H9 (cell line): ENCODE data around the gene FXN. TPM values are rescaled to one million over a fixed set of nuclear protein-coding genes. Genes with fewer than 3 reads are reported as not detected.

Experiments used
- DNase-seq: peaks from one replicate; pipeline ENCODE4 v3.0.0-alpha.2; 2017
- H2AFZ ChIP-seq: one replicate; pipeline ENCODE4 v1.6.1; 2013; ENCODE audit warnings: mild to moderate bottlenecking, low read length, control low read depth, moderate library complexity
- H2AK5ac ChIP-seq: 2 replicates; pipeline ENCODE4 v1.6.1; 2013; ENCODE audit warnings: low read length, control low read depth, mixed read lengths; ENCODE audit not compliant: insufficient read length
- H2BK120ac ChIP-seq: one replicate; pipeline ENCODE4 v1.6.1; 2013; ENCODE audit warnings: low read depth, mild to moderate bottlenecking, low read length, control low read depth, inconsistent platforms; ENCODE audit not compliant: poor library complexity, severe bottlenecking
- H2BK12ac ChIP-seq: 2 replicates; pipeline ENCODE4 v1.6.1; 2013; ENCODE audit warnings: low read length, control low read depth, mixed read lengths, low read depth; ENCODE audit not compliant: insufficient read length
- H2BK15ac ChIP-seq: 2 replicates; pipeline ENCODE4 v1.6.1; 2013; ENCODE audit warnings: low read depth, low read length, control low read depth
- H2BK20ac ChIP-seq: one replicate; pipeline ENCODE4 v1.6.1; 2013; ENCODE audit warnings: low read depth, mild to moderate bottlenecking, low read length, control low read depth, inconsistent platforms; ENCODE audit not compliant: poor library complexity, severe bottlenecking
- H2BK5ac ChIP-seq: 2 replicates; pipeline ENCODE4 v1.6.1; 2013; ENCODE audit warnings: low read length, control low read depth, mixed read lengths; ENCODE audit not compliant: insufficient read length
- H3K14ac ChIP-seq: 2 replicates; pipeline ENCODE4 v1.6.1; 2013; ENCODE audit warnings: low read length, control low read depth; ENCODE audit not compliant: insufficient read depth
- H3K18ac ChIP-seq: 2 replicates; pipeline ENCODE4 v1.6.1; 2013; ENCODE audit warnings: low read depth, mild to moderate bottlenecking, mixed read lengths, low read length, control low read depth; ENCODE audit not compliant: insufficient read length
- H3K23ac ChIP-seq: 2 replicates; pipeline ENCODE4 v1.6.1; 2013; ENCODE audit warnings: low read length, control low read depth, mixed read lengths, low read depth; ENCODE audit not compliant: insufficient read length
- H3K23me2 ChIP-seq: 2 replicates; pipeline ENCODE4 v1.6.1; 2013; ENCODE audit warnings: low read depth, mild to moderate bottlenecking, mixed read lengths, low read length, control low read depth; ENCODE audit not compliant: insufficient read length, poor library complexity, severe bottlenecking
- H3K27ac ChIP-seq: 2 replicates; pipeline ENCODE4 v1.5.1; 2013; ENCODE audit warnings: low read length, control low read depth, mixed read lengths, low read depth; ENCODE audit not compliant: insufficient read length
- H3K27me3 ChIP-seq: 2 replicates; pipeline ENCODE4 v1.6.1; 2013; ENCODE audit warnings: low read length, control low read depth, inconsistent platforms; ENCODE audit not compliant: insufficient read depth
- H3K4ac ChIP-seq: 2 replicates; pipeline ENCODE4 v1.6.1; 2013; ENCODE audit warnings: low read depth, mild to moderate bottlenecking, control low read depth, inconsistent platforms, low read length, moderate library complexity
- H3K4me1 ChIP-seq: 2 replicates; pipeline ENCODE4 v1.6.1; 2013; ENCODE audit warnings: low read length, control low read depth, inconsistent platforms; ENCODE audit not compliant: insufficient read depth
- H3K4me2 ChIP-seq: 2 replicates; pipeline ENCODE4 v1.6.1; 2013; ENCODE audit warnings: low read length, control low read depth, mixed read lengths; ENCODE audit not compliant: insufficient read length, insufficient read depth
- H3K56ac ChIP-seq: 2 replicates; pipeline ENCODE4 v1.6.1; 2013; ENCODE audit warnings: low read depth, mild to moderate bottlenecking, mixed read lengths, low read length, control low read depth; ENCODE audit not compliant: insufficient read length
- H3K79me1 ChIP-seq: 2 replicates; pipeline ENCODE4 v1.6.1; 2013; ENCODE audit warnings: low read depth, mild to moderate bottlenecking, moderate library complexity, low read length, control low read depth, inconsistent platforms; ENCODE audit not compliant: insufficient read depth, poor library complexity, severe bottlenecking
- H3K79me2 ChIP-seq: 2 replicates; pipeline ENCODE4 v1.6.1; 2013; ENCODE audit warnings: low read length, control low read depth, inconsistent platforms; ENCODE audit not compliant: insufficient read depth
- H3K9ac ChIP-seq: 2 replicates; pipeline ENCODE4 v1.6.1; 2013; ENCODE audit warnings: low read length, control low read depth, mixed read lengths; ENCODE audit not compliant: insufficient read length; ENCODE audit errors: extremely low read depth
- H3K9me3 ChIP-seq: one replicate; pipeline ENCODE4 v1.6.1; 2013; ENCODE audit warnings: low read depth, low read length, inconsistent platforms; ENCODE audit not compliant: control insufficient read depth
- H3T11ph ChIP-seq: one replicate; pipeline ENCODE4 v1.6.1; 2013; ENCODE audit warnings: mild to moderate bottlenecking, low read length, control low read depth, inconsistent platforms
- H4K20me1 ChIP-seq: one replicate; pipeline ENCODE4 v1.6.1; 2013; ENCODE audit not compliant: control insufficient read depth, insufficient read length, insufficient read depth
- H4K5ac ChIP-seq: 2 replicates; pipeline ENCODE4 v1.6.1; 2013; ENCODE audit warnings: low read depth, mild to moderate bottlenecking, mixed read lengths, low read length, control low read depth; ENCODE audit not compliant: insufficient read length
- H4K8ac ChIP-seq: replicated peaks from 2 replicates; pipeline ENCODE4 v1.6.1; 2013; ENCODE audit warnings: low read length, control low read depth, mixed read lengths, low read depth; ENCODE audit not compliant: insufficient read length
- H4K91ac ChIP-seq: 2 replicates; pipeline ENCODE4 v1.6.1; 2013; ENCODE audit warnings: low read depth, mild to moderate bottlenecking, moderate library complexity, mixed read lengths, low read length, control low read depth; ENCODE audit not compliant: insufficient read length
- H3K27ac Mint-ChIP-seq, 3 experiments: 2 replicates in 2 of 3; 3 replicates in 1 of 3; pipeline ENCODE4 v1.8.0; 2020 to 2021; ENCODE audit warnings: mixed read lengths in 3 of 3, mild to moderate bottlenecking in 1 of 3, moderate library complexity in 1 of 3
- H3K27me3 Mint-ChIP-seq: 2 replicates; pipeline ENCODE4 v1.8.0; 2021; ENCODE audit warnings: low read depth, mild to moderate bottlenecking, moderate library complexity, mixed read lengths
- H3K36me3 Mint-ChIP-seq, 3 experiments: 2 replicates in 2 of 3; 3 replicates in 1 of 3; pipeline ENCODE4 v1.8.0; 2020 to 2021; ENCODE audit warnings: low read depth in 3 of 3, mixed read lengths in 3 of 3; ENCODE audit not compliant: insufficient read depth in 1 of 3
- H3K4me1 Mint-ChIP-seq, 2 experiments: 2 replicates each; pipeline ENCODE4 v1.8.0; 2020; ENCODE audit warnings: mixed read lengths in 2 of 2
- H3K4me3 Mint-ChIP-seq, 2 experiments: 2 replicates in 1 of 2; 3 replicates in 1 of 2; pipeline ENCODE4 v1.8.0; 2020 to 2021; ENCODE audit warnings: mild to moderate bottlenecking in 2 of 2, mixed read lengths in 2 of 2, moderate library complexity in 1 of 2
- H3K9me3 Mint-ChIP-seq, 2 experiments: 2 replicates in 1 of 2; 3 replicates in 1 of 2; pipeline ENCODE4 v1.8.0; 2020; ENCODE audit warnings: mild to moderate bottlenecking in 2 of 2, mixed read lengths in 2 of 2, moderate library complexity in 1 of 2
- CTCF ChIP-seq: fragments of 200-600 bp; sonication (generic); conservative IDR thresholded peaks from 3 replicates; pipeline ENCODE4 v1.8.0; 2021; ENCODE audit warnings: antibody characterized with exemption, mild to moderate bottlenecking
- WGBS: extraction: QIAGEN DNeasy Blood & Tissue Kit; methylation state at CpG from one replicate; pipeline ENCODE4 v1.1.7; 2013; ENCODE audit warnings: missing lambda C conversion rate, low lambda C conversion rate, mixed read lengths; ENCODE audit not compliant: insufficient read length; ENCODE audit errors: extremely low coverage; 5-methylcytosine and 5-hydroxymethylcytosine counted together
- total RNA-seq: library from RNA; stranded (reverse); gene quantifications from 2 replicates; pipeline ENCODE4 v1.2.1, GENCODE V29; 2021

Gene FXN
- total RNA-seq, 1 experiment from 2014 or later, result 34.4 TPM

GRCh38 chr9:69056191-69056815 is 20.8 kb downstream of the FXN start:
- H3K27ac Mint-ChIP-seq, result peak overlapping the region; percentile 11 to 90 (median 87); a peak in 4 of 7 replicates

More at GRCh38 chr9:69056191-69056815, 20.8 kb downstream of the FXN start:
- no peak overlapping the region for H3K56ac ChIP-seq
- no peak overlapping the region for H2AFZ ChIP-seq
- Mint-ChIP-seq H3K4me3 (no peak overlapping the region), H3K9me3 (no peaks in the 10 kb centered on the region), H3K4me1 (peaks cover 9 to 10% of the 10 kb centered on the region in 2 experiments), H3K36me3 (peaks cover 22 to 46% (median 46%) of the 10 kb centered on the region in 3 experiments), H3K27me3 (no peaks in the 10 kb centered on the region)
- H2BK20ac ChIP-seq, result no peak overlapping the region
- no peak overlapping the region for H2AK5ac ChIP-seq
- no peak overlapping the region for H3K18ac ChIP-seq
- no peaks in the 10 kb centered on the region for H3K23me2 ChIP-seq
- H2BK12ac ChIP-seq, result no peak overlapping the region
- no peak overlapping the region for H3K4ac ChIP-seq
- no peak overlapping the region for H2BK15ac ChIP-seq
- no peaks in the 10 kb centered on the region for H3K79me2 ChIP-seq
- H3K4me2 ChIP-seq, result no peak overlapping the region
- H4K5ac ChIP-seq, result no peak overlapping the region
- no peak overlapping the region for H3T11ph ChIP-seq
- no peaks in the 10 kb centered on the region for H4K20me1 ChIP-seq
- H2BK120ac ChIP-seq, result no peak overlapping the region
- no peaks in the 10 kb centered on the region for H3K9me3 ChIP-seq
- TF ChIP-seq CTCF, result no peak
- H4K8ac ChIP-seq, result no peak overlapping the region
- H3K4me1 ChIP-seq, result peaks cover 5% of the 10 kb centered on the region; the same call in 1 of the 2 replicates
- no peak overlapping the region for H4K91ac ChIP-seq
- no peak overlapping the region for H3K9ac ChIP-seq
- H2BK5ac ChIP-seq, result no peak overlapping the region
- H3K79me1 ChIP-seq, result no peaks in the 10 kb centered on the region
- no peak overlapping the region for H3K14ac ChIP-seq
- no peak overlapping the region for H3K23ac ChIP-seq
- H3K27me3 ChIP-seq, result no peaks in the 10 kb centered on the region
- DNase-seq, result no peak
- no CpG with 5 or more reads among the region's 4 CpGs for WGBS
- H3K27ac ChIP-seq, result no peak overlapping the region
